ENCODE results near the gene ROCK1. TPM values are rescaled to one million over a fixed set of nuclear protein-coding genes. Genes with fewer than 3 reads are reported as not detected.

Gene ROCK1
- total RNA-seq, 4 donors from 2014 or later = 50.2 to 99.1 (median 58.7) TPM

- DNase-seq (ENCODE audit: low spot score) = no peak
- no peak for ATAC-seq (ENCODE audit: low FRiP score)
- TF ChIP-seq, protein P1, sequence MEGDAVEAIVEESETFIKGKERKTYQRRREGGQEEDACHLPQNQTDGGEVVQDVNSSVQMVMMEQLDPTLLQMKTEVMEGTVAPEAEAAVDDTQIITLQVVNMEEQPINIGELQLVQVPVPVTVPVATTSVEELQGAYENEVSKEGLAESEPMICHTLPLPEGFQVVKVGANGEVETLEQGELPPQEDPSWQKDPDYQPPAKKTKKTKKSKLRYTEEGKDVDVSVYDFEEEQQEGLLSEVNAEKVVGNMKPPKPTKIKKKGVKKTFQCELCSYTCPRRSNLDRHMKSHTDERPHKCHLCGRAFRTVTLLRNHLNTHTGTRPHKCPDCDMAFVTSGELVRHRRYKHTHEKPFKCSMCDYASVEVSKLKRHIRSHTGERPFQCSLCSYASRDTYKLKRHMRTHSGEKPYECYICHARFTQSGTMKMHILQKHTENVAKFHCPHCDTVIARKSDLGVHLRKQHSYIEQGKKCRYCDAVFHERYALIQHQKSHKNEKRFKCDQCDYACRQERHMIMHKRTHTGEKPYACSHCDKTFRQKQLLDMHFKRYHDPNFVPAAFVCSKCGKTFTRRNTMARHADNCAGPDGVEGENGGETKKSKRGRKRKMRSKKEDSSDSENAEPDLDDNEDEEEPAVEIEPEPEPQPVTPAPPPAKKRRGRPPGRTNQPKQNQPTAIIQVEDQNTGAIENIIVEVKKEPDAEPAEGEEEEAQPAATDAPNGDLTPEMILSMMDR (IDR thresholded peaks at IDR 0.05) = no peak
Measured at GRCh38 chr18:21054252-21054821, 57.3 kb downstream of the ROCK1 start.

DNA sequence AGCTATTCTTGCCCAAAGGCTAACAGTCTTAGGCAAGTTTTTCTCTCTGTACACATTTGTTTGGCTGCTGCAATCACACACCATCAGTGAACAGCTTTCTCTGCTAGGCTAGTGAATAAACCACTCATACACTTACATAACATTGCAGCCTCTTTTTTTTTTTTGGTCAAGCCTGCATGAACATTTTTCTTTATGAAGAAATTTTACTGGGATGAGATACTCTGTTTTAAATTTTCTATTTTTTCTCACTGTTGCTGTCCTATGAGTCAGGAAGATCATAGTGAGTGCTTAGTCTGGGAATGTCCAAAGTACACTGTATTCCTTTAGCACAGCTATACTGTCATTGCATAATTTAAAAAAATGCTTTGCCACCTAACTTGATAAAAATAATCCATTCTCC, 58.5 kb downstream of the ROCK1 start:
- TF ChIP-seq, protein P1 (IDR thresholded peaks at IDR 0.05) = no peak
- no peak for DNase-seq (ENCODE audit: low spot score)
- peak; percentile 97 for ATAC-seq (ENCODE audit: low FRiP score)

DNA sequence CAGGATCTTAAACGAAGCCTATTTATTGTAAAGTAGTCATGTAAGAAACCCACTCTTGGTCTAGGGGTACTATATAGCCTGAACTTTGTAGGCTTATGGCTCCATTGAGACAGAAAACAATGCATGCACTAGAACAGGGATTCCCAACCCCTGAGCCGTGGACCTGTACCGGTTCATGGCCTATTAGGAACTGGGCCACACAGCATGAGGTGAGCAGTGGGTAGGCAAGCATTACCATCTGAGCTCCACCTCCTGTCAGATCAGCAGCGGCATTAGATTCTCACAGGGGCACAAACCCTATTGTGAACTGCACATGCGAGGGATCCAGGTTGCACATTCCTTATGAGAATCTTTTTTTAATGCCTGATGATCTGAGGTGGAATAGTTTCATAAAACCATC, 59.2 kb downstream of the ROCK1 start:
- ATAC-seq (ENCODE audit: low FRiP score) (no peak), DNase-seq (ENCODE audit: low spot score) (no peak)
- TF ChIP-seq, protein P1 (IDR thresholded peaks at IDR 0.05) = no peak

- TF ChIP-seq, protein P1 (IDR thresholded peaks at IDR 0.05) = no peak
- ATAC-seq (ENCODE audit: low FRiP score) = no peak
Measured at GRCh38 chr18:21051620-21052019, 60.0 kb downstream of the ROCK1 start.

GRCh38 chr18:21049306-21049705, 62.3 kb downstream of the ROCK1 start:
- TF ChIP-seq, protein P1 (IDR thresholded peaks at IDR 0.05) = no peak
- DNase-seq (ENCODE audit: low spot score) = no peak
- no peak for ATAC-seq (ENCODE audit: low FRiP score)

More at GRCh38 chr18:21051620-21052019, 60.0 kb downstream of the ROCK1 start:
- no peak for DNase-seq (ENCODE audit: low spot score)

DNA sequence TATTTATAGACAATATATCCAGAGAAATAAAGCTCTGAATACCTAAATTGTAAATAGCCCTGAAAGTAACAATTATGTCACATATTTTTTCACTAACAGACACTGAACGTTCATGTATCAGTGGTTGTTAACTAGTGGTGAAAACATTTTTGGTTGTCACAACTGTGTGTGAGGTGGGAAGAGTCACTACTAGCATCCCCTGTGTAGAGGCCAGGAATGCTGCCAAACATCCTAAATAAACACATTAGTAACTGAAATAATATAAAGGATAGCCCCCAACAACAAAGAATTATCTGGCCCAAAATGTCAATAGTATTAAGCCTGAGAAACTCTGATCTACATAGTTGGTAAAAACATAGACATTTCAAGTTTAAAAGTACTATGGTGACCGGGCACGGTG, 64.5 kb downstream of the ROCK1 start:
- DNase-seq (ENCODE audit: low spot score) (no peak), ATAC-seq (ENCODE audit: low FRiP score) (no peak)
- TF ChIP-seq, protein P1 (IDR thresholded peaks at IDR 0.05) = no peak

GRCh38 chr18:21040466-21040865, 71.1 kb downstream of the ROCK1 start:
- TF ChIP-seq, protein P1 (IDR thresholded peaks at IDR 0.05) = no peak
- no peak for ATAC-seq (ENCODE audit: low FRiP score)
- no peak for DNase-seq (ENCODE audit: low spot score)

Measured in omental fat pad (tissue), 4 donors.